H9 (cell line): ENCODE results near the gene TMEM132C. TPM values are rescaled to one million over a fixed set of nuclear protein-coding genes. Genes with fewer than 3 reads are reported as not detected.

Experiments
- DNase-seq: peaks from one replicate; pipeline ENCODE4 v3.0.0-alpha.2; 2017
- H2AFZ ChIP-seq: one replicate; pipeline ENCODE4 v1.6.1; 2013; ENCODE audit warnings: mild to moderate bottlenecking, low read length, control low read depth, moderate library complexity
- H2AK5ac ChIP-seq: 2 replicates; pipeline ENCODE4 v1.6.1; 2013; ENCODE audit warnings: low read length, control low read depth, mixed read lengths; ENCODE audit not compliant: insufficient read length
- H2BK120ac ChIP-seq: one replicate; pipeline ENCODE4 v1.6.1; 2013; ENCODE audit warnings: low read depth, mild to moderate bottlenecking, low read length, control low read depth, inconsistent platforms; ENCODE audit not compliant: poor library complexity, severe bottlenecking
- H2BK12ac ChIP-seq: 2 replicates; pipeline ENCODE4 v1.6.1; 2013; ENCODE audit warnings: low read length, control low read depth, mixed read lengths, low read depth; ENCODE audit not compliant: insufficient read length
- H2BK15ac ChIP-seq: 2 replicates; pipeline ENCODE4 v1.6.1; 2013; ENCODE audit warnings: low read depth, low read length, control low read depth
- H2BK20ac ChIP-seq: one replicate; pipeline ENCODE4 v1.6.1; 2013; ENCODE audit warnings: low read depth, mild to moderate bottlenecking, low read length, control low read depth, inconsistent platforms; ENCODE audit not compliant: poor library complexity, severe bottlenecking
- H2BK5ac ChIP-seq: 2 replicates; pipeline ENCODE4 v1.6.1; 2013; ENCODE audit warnings: low read length, control low read depth, mixed read lengths; ENCODE audit not compliant: insufficient read length
- H3K14ac ChIP-seq: 2 replicates; pipeline ENCODE4 v1.6.1; 2013; ENCODE audit warnings: low read length, control low read depth; ENCODE audit not compliant: insufficient read depth
- H3K18ac ChIP-seq: 2 replicates; pipeline ENCODE4 v1.6.1; 2013; ENCODE audit warnings: low read depth, mild to moderate bottlenecking, mixed read lengths, low read length, control low read depth; ENCODE audit not compliant: insufficient read length
- H3K23ac ChIP-seq: 2 replicates; pipeline ENCODE4 v1.6.1; 2013; ENCODE audit warnings: low read length, control low read depth, mixed read lengths, low read depth; ENCODE audit not compliant: insufficient read length
- H3K23me2 ChIP-seq: 2 replicates; pipeline ENCODE4 v1.6.1; 2013; ENCODE audit warnings: low read depth, mild to moderate bottlenecking, mixed read lengths, low read length, control low read depth; ENCODE audit not compliant: insufficient read length, poor library complexity, severe bottlenecking
- H3K27ac ChIP-seq: 2 replicates; pipeline ENCODE4 v1.5.1; 2013; ENCODE audit warnings: low read length, control low read depth, mixed read lengths, low read depth; ENCODE audit not compliant: insufficient read length
- H3K27me3 ChIP-seq: 2 replicates; pipeline ENCODE4 v1.6.1; 2013; ENCODE audit warnings: low read length, control low read depth, inconsistent platforms; ENCODE audit not compliant: insufficient read depth
- H3K4ac ChIP-seq: 2 replicates; pipeline ENCODE4 v1.6.1; 2013; ENCODE audit warnings: low read depth, mild to moderate bottlenecking, control low read depth, inconsistent platforms, low read length, moderate library complexity
- H3K4me1 ChIP-seq: 2 replicates; pipeline ENCODE4 v1.6.1; 2013; ENCODE audit warnings: low read length, control low read depth, inconsistent platforms; ENCODE audit not compliant: insufficient read depth
- H3K4me2 ChIP-seq: 2 replicates; pipeline ENCODE4 v1.6.1; 2013; ENCODE audit warnings: low read length, control low read depth, mixed read lengths; ENCODE audit not compliant: insufficient read length, insufficient read depth
- H3K56ac ChIP-seq: 2 replicates; pipeline ENCODE4 v1.6.1; 2013; ENCODE audit warnings: low read depth, mild to moderate bottlenecking, mixed read lengths, low read length, control low read depth; ENCODE audit not compliant: insufficient read length
- H3K79me1 ChIP-seq: 2 replicates; pipeline ENCODE4 v1.6.1; 2013; ENCODE audit warnings: low read depth, mild to moderate bottlenecking, moderate library complexity, low read length, control low read depth, inconsistent platforms; ENCODE audit not compliant: insufficient read depth, poor library complexity, severe bottlenecking
- H3K79me2 ChIP-seq: 2 replicates; pipeline ENCODE4 v1.6.1; 2013; ENCODE audit warnings: low read length, control low read depth, inconsistent platforms; ENCODE audit not compliant: insufficient read depth
- H3K9ac ChIP-seq: 2 replicates; pipeline ENCODE4 v1.6.1; 2013; ENCODE audit warnings: low read length, control low read depth, mixed read lengths; ENCODE audit not compliant: insufficient read length; ENCODE audit errors: extremely low read depth
- H3K9me3 ChIP-seq: one replicate; pipeline ENCODE4 v1.6.1; 2013; ENCODE audit warnings: low read depth, low read length, inconsistent platforms; ENCODE audit not compliant: control insufficient read depth
- H3T11ph ChIP-seq: one replicate; pipeline ENCODE4 v1.6.1; 2013; ENCODE audit warnings: mild to moderate bottlenecking, low read length, control low read depth, inconsistent platforms
- H4K20me1 ChIP-seq: one replicate; pipeline ENCODE4 v1.6.1; 2013; ENCODE audit not compliant: control insufficient read depth, insufficient read length, insufficient read depth
- H4K5ac ChIP-seq: 2 replicates; pipeline ENCODE4 v1.6.1; 2013; ENCODE audit warnings: low read depth, mild to moderate bottlenecking, mixed read lengths, low read length, control low read depth; ENCODE audit not compliant: insufficient read length
- H4K8ac ChIP-seq: replicated peaks from 2 replicates; pipeline ENCODE4 v1.6.1; 2013; ENCODE audit warnings: low read length, control low read depth, mixed read lengths, low read depth; ENCODE audit not compliant: insufficient read length
- H4K91ac ChIP-seq: 2 replicates; pipeline ENCODE4 v1.6.1; 2013; ENCODE audit warnings: low read depth, mild to moderate bottlenecking, moderate library complexity, mixed read lengths, low read length, control low read depth; ENCODE audit not compliant: insufficient read length
- H3K27ac Mint-ChIP-seq, 3 experiments: 2 replicates in 2 of 3; 3 replicates in 1 of 3; pipeline ENCODE4 v1.8.0; 2020 to 2021; ENCODE audit warnings: mixed read lengths in 3 of 3, mild to moderate bottlenecking in 1 of 3, moderate library complexity in 1 of 3
- H3K27me3 Mint-ChIP-seq: 2 replicates; pipeline ENCODE4 v1.8.0; 2021; ENCODE audit warnings: low read depth, mild to moderate bottlenecking, moderate library complexity, mixed read lengths
- H3K36me3 Mint-ChIP-seq, 3 experiments: 2 replicates in 2 of 3; 3 replicates in 1 of 3; pipeline ENCODE4 v1.8.0; 2020 to 2021; ENCODE audit warnings: low read depth in 3 of 3, mixed read lengths in 3 of 3; ENCODE audit not compliant: insufficient read depth in 1 of 3
- H3K4me1 Mint-ChIP-seq, 2 experiments: 2 replicates each; pipeline ENCODE4 v1.8.0; 2020; ENCODE audit warnings: mixed read lengths in 2 of 2
- H3K4me3 Mint-ChIP-seq, 2 experiments: 2 replicates in 1 of 2; 3 replicates in 1 of 2; pipeline ENCODE4 v1.8.0; 2020 to 2021; ENCODE audit warnings: mild to moderate bottlenecking in 2 of 2, mixed read lengths in 2 of 2, moderate library complexity in 1 of 2
- H3K9me3 Mint-ChIP-seq, 2 experiments: 2 replicates in 1 of 2; 3 replicates in 1 of 2; pipeline ENCODE4 v1.8.0; 2020; ENCODE audit warnings: mild to moderate bottlenecking in 2 of 2, mixed read lengths in 2 of 2, moderate library complexity in 1 of 2
- CTCF ChIP-seq: fragments of 200-600 bp; sonication (generic); conservative IDR thresholded peaks from 3 replicates; pipeline ENCODE4 v1.8.0; 2021; ENCODE audit warnings: antibody characterized with exemption, mild to moderate bottlenecking
- WGBS: extraction: QIAGEN DNeasy Blood & Tissue Kit; methylation state at CpG from one replicate; pipeline ENCODE4 v1.1.7; 2013; ENCODE audit warnings: missing lambda C conversion rate, low lambda C conversion rate, mixed read lengths; ENCODE audit not compliant: insufficient read length; ENCODE audit errors: extremely low coverage; 5-methylcytosine and 5-hydroxymethylcytosine counted together
- total RNA-seq: library from RNA; stranded (reverse); gene quantifications from 2 replicates; pipeline ENCODE4 v1.2.1, GENCODE V29; 2021

Gene TMEM132C
- total RNA-seq, 1 experiment from 2014 or later, result 0.22 TPM

GRCh38 chr12:128336204-128337070, 69.5 kb downstream of the TMEM132C start:
- Histone ChIP-seq H3K23ac (no peak overlapping the region), H4K8ac (no peak overlapping the region), H2BK15ac (peak overlapping the region; percentile 90; the same call in 1 of the 2 replicates), H3K27ac (peak overlapping the region; percentile 56), H3K4me2 (no peak overlapping the region), H3K23me2 (peaks cover 3% of the 10 kb centered on the region), H3K4me1 (peaks cover 15% of the 10 kb centered on the region), H3K79me2 (no peaks in the 10 kb centered on the region), H2AK5ac (no peak overlapping the region), H2BK20ac (no peak overlapping the region), H3K4ac (no peak overlapping the region), H3K14ac (no peak overlapping the region), H4K5ac (no peak overlapping the region), H3K18ac (peak overlapping the region; percentile 7), H3K79me1 (no peaks in the 10 kb centered on the region), H2AFZ (no peak overlapping the region), H2BK12ac (no peak overlapping the region), H3K27me3 (no peaks in the 10 kb centered on the region), H3K56ac (no peak overlapping the region), H4K20me1 (no peaks in the 10 kb centered on the region), H3K9ac (no peak overlapping the region), H2BK120ac (no peak overlapping the region), H3T11ph (no peak overlapping the region), H4K91ac (no peak overlapping the region), H2BK5ac (no peak overlapping the region), H3K9me3 (no peaks in the 10 kb centered on the region)
- Mint-ChIP-seq H3K9me3 (no peaks in the 10 kb centered on the region), H3K4me1 (peaks cover 36 to 37% of the 10 kb centered on the region in 2 experiments), H3K27ac (peak overlapping the region in 1 of 3 experiments; percentile 62; a peak in 1 of 7 replicates), H3K27me3 (peaks cover 45% of the 10 kb centered on the region), H3K4me3 (peak overlapping the region; percentile 2 to 45; a peak in 4 of 5 replicates), H3K36me3 (no peaks in the 10 kb centered on the region)
- no CpG with 5 or more reads among the region's 3 CpGs for WGBS
- TF ChIP-seq CTCF, result no peak
- no peak for DNase-seq
